Measurements from ENCODE around the gene NFIC.

NFIC gene

DNA sequence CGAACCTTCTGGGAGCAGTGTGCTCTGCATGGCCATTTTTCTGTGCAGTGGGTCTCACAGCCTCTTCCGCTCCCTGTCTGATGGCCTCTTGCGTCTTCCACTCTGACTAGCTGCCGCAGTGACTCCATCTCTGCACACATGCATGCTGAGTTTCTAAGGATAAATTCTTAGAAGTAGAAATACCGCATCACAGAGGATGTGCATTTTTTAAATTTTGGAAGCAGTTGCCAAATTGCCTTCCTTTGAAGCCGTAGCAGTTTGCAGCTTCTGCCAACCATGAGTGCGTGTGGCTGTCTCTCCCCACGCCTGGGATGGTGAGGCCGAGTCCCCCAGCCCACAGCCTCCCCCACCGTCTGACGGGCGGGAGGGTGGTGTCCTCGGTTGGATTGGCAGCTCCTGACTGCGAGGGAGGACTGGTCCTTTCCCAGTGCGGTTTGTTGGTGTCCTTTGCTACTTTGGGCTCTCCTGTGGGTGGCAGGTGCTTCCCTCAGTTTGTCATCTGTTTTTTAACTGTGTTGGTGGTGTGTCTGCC, 149.6 kb downstream of the NFIC start:
- TF ChIP-seq CREB1 (IDR thresholded peaks at IDR 0.05; ENCODE audit: low read depth) (no peak), EGR1 (IDR thresholded peaks at IDR 0.05) (no peak), TAF1 (IDR thresholded peaks at IDR 0.05; ENCODE audit: low read depth) (no peak), NFIC (IDR thresholded peaks at IDR 0.05) (no peak), CEBPB (IDR thresholded peaks at IDR 0.05) (no peak), MAX (IDR thresholded peaks at IDR 0.05) (no peak), YY1 (IDR thresholded peaks at IDR 0.05; ENCODE audit: low read depth) (no peak)
- TF ChIP-seq, protein P1, sequence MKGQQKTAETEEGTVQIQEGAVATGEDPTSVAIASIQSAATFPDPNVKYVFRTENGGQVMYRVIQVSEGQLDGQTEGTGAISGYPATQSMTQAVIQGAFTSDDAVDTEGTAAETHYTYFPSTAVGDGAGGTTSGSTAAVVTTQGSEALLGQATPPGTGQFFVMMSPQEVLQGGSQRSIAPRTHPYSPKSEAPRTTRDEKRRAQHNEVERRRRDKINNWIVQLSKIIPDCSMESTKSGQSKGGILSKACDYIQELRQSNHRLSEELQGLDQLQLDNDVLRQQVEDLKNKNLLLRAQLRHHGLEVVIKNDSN (IDR thresholded peaks at IDR 0.05): no peak

GRCh38 chr19:3516675-3517207, 150.4 kb downstream of the NFIC start:
- TF ChIP-seq NFIC (IDR thresholded peaks at IDR 0.05) (peak; percentile 58; the same call in 1 of the 2 replicates), RAD21 (IDR thresholded peaks at IDR 0.05; ENCODE audit: low read depth) (no peak)

- TF ChIP-seq TCF12 (IDR thresholded peaks at IDR 0.05; ENCODE audit: low read depth): no peak
- no peak for TF ChIP-seq NFIC (IDR thresholded peaks at IDR 0.05)
- no peak for TF ChIP-seq EP300 (IDR thresholded peaks at IDR 0.05; ENCODE audit: borderline replicate concordance)
- TF ChIP-seq EGR1 (IDR thresholded peaks at IDR 0.05): no peak
- TF ChIP-seq, protein P1 (IDR thresholded peaks at IDR 0.05): no peak
- TF ChIP-seq RAD21 (IDR thresholded peaks at IDR 0.05; ENCODE audit: low read depth): no peak
- TF ChIP-seq TAF1 (IDR thresholded peaks at IDR 0.05; ENCODE audit: low read depth): no peak
- no peak for TF ChIP-seq ZBTB7A (IDR thresholded peaks at IDR 0.05; ENCODE audit: low read depth)
- no peak for TF ChIP-seq REST (IDR thresholded peaks at IDR 0.05; ENCODE audit: low read depth)
Observed at GRCh38 chr19:3517638-3518037, 151.3 kb downstream of the NFIC start.

GRCh38 chr19:3518255-3518654, 151.9 kb downstream of the NFIC start:
- TF ChIP-seq TEAD4 (IDR thresholded peaks at IDR 0.05) (no peak), EGR1 (IDR thresholded peaks at IDR 0.05) (no peak), EP300 (IDR thresholded peaks at IDR 0.05; ENCODE audit: borderline replicate concordance) (no peak), YY1 (IDR thresholded peaks at IDR 0.05; ENCODE audit: low read depth) (no peak), MAX (IDR thresholded peaks at IDR 0.05) (no peak), RAD21 (IDR thresholded peaks at IDR 0.05; ENCODE audit: low read depth) (no peak), CEBPB (IDR thresholded peaks at IDR 0.05) (no peak), ZBTB7A (IDR thresholded peaks at IDR 0.05; ENCODE audit: low read depth) (no peak), TCF12 (IDR thresholded peaks at IDR 0.05; ENCODE audit: low read depth) (no peak), CREB1 (IDR thresholded peaks at IDR 0.05; ENCODE audit: low read depth) (no peak), TAF1 (IDR thresholded peaks at IDR 0.05; ENCODE audit: low read depth) (no peak), NFIC (IDR thresholded peaks at IDR 0.05) (no peak), FOXM1 (IDR thresholded peaks at IDR 0.05; ENCODE audit: borderline replicate concordance, low read depth) (no peak), REST (IDR thresholded peaks at IDR 0.05; ENCODE audit: low read depth) (no peak)
- TF ChIP-seq, protein P1 (IDR thresholded peaks at IDR 0.05): no peak

DNA sequence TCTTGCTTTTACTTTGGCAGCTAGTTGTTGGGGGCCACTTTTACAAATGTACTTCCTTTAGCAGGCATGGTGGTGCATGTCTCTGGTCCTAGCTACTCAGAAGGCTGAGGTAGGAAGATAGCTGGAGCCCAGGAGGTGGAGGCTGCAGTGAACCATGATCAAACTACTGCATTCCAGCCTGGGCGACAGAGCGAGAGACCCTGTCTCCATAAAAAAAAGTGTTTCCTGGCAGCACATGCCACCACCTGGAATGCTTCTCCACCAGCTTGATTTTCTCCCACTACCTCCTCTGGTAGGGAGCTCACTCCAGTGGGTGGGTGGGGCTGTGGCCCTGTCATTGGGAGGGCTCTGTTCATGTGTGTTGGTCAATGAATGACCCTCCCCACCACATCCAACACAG, 152.3 kb downstream of the NFIC start:
- no peak for TF ChIP-seq NFIC (IDR thresholded peaks at IDR 0.05)
- TF ChIP-seq, protein P1 (IDR thresholded peaks at IDR 0.05): no peak
- TF ChIP-seq YY1 (IDR thresholded peaks at IDR 0.05; ENCODE audit: low read depth): no peak
- TF ChIP-seq FOXM1 (IDR thresholded peaks at IDR 0.05; ENCODE audit: borderline replicate concordance, low read depth): no peak
- TF ChIP-seq REST (IDR thresholded peaks at IDR 0.05; ENCODE audit: low read depth): no peak
- no peak for TF ChIP-seq MAX (IDR thresholded peaks at IDR 0.05)
- no peak for TF ChIP-seq RAD21 (IDR thresholded peaks at IDR 0.05; ENCODE audit: low read depth)

Data from Ishikawa (cell line).